RPMI7951 (cell line): Measurements from ENCODE around the gene PIAS1. TPM values are rescaled to one million over a fixed set of nuclear protein-coding genes. Genes with fewer than 3 reads are reported as not detected.
"Not testable (repeated sequence)": the region's sequence is repeated elsewhere in the genome, so short reads cannot be mapped to it uniquely, and the experiment has no call there.

ENCODE experiments used
- DNase-seq: peaks from one replicate; pipeline ENCODE4 v3.0.0-alpha.2; 2012; ENCODE audit warnings: low read depth
- total RNA-seq: library from RNA; depleted of rRNA; stranded (reverse); fragments of >200 nt; shearing (Covaris generic); gene quantifications from 2 replicates; pipeline ENCODE4 v1.2.3, GENCODE V29; 2014; rRNA removed

The PIAS1 gene
- total RNA-seq, 1 experiment from 2014 or later: 38.8 TPM

DNA sequence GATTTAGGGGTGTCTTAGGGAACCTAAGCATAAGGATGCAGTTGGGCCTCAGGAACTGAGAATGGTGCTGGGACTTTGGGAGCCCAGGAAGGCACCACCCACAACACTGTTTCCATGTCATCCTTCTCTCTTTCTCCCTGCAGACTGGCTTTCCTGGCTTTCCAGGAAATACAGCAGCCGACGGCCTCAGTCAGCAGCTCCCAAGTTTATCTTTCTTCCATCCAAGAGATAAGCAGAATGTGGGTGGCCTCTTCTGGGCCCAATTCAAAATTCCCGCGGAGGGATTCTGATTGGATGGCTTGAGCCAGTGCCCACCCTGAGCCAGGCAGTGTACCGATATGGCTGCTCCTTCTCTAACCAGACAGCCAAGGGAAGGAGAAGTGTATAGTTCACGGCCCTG lies 179.9 kb downstream of the PIAS1 start:
- no peak for DNase-seq

DNA sequence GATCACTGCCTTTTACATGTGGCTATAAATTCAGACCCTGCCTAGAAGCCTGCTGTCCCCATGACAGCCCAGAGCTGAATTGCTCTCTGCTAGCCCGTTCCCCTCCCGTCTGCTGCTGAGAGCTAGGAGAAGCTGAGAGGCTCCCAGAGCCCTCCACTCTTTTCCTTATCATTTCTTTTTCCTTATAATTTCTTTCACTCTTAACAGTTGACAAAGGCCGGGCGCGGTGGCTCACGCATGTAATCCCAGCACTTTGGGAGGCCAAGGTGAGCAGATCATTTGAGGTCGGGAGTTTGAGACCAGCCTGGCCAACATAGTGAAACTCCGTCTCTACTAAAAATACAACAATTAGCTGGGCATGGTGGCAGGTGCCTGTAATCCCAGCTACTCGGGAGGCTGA lies 180.4 kb downstream of the PIAS1 start:
- DNase-seq: not testable (repeated sequence)

DNA sequence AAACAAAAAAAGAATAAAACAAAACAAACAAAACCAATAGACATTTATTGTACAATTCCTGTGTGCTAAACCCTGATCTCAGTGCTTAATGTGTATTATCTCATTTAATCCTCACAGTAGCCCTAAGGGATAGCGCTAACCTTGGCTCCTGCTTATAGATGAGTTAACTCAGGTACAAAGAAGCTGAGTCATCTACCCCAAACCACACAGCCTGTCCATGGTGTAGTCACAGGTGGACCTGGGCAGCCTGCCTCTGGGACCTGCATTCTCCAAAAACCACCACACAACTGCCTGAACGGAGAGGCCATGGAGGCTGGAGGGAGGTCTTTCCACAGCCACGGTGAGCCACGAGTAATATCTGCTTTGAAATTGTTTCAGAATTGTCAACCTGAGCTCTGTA lies 180.9 kb downstream of the PIAS1 start:
- no peak for DNase-seq

DNA sequence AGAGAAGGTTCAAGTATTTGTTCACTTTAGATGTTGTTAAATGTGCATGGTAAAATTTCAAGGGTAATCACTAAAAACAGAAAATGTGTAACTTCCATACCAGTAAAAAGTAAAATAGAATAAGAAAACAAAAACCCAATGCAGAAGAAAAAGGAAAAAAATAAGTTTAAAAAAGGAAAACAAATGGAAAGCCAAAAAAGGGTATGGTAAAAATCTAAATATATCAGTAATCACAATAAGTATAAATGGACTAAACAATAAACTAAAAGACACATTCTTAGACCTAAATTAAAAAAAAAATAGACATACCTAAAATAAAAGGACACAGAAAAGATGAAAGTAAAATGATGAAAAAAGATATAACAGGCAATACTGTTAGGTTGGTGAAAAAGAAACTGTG lies 184.9 kb downstream of the PIAS1 start:
- no peak for DNase-seq

DNA sequence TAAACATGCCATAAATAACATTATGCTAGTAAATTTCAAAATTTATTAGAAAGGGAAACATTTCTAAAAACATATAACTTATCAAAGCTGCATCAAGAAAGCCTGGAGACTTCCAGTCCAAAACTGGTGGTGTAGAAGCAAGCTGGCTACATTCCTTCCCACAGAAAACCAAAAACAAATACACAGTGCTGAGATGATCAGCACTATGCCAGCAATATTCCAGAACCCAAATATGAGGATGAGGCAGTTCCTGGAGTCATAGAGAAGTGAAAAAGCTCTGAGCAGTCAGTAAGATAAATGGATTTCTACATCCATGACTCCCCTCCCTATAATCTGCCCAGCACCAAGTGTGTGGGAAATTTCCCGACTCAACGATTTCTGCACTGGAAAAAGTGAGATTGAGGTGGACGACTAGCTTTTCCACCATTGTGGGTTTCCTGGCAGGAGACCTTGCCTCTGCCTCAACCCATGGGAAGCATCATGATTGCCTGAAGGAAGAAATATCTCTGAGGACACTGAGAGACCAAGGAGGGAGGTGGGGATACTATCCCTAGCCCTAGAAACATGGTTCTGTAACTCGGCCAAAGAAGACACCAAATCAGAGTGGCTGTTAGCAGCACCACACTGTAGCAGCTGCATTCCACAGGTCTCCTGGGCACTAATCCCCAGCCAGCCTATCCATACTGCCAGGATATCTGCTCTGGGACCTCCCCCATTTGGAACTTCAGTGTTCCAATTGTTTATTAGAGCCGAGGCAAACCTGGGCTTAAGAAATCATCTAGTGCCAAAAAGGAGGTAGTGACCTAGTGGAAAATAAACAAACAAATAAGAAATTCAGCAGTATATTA lies 187.2 kb downstream of the PIAS1 start:
- DNase-seq: no peak

Other genes starting within 250 kb of the PIAS1 start
- gene SKOR1, start 228.8 kb upstream of the PIAS1 start, total RNA-seq: not detected in 2 replicates
- not detected in 2 replicates for gene RNU6-1, start 214.3 kb upstream of the PIAS1 start, total RNA-seq
- gene CALML4, start 151.0 kb downstream of the PIAS1 start, total RNA-seq: 1.4 and 1.9 TPM in 2 replicates
- gene CLN6, start 175.4 kb downstream of the PIAS1 start, total RNA-seq: 20.0 and 22.7 TPM in 2 replicates
- gene FEM1B, start 223.4 kb downstream of the PIAS1 start, total RNA-seq: 37.6 and 41.5 TPM in 2 replicates